GM21447 (cell line): ENCODE measurements around the gene GPR142.

ENCODE experiments used
- ATAC-seq: cut with Tn5 transposase; IDR thresholded peaks from one replicate; pipeline ENCODE4 v1.9.1; 2021; ENCODE audit not compliant: unreplicated experiment

GPR142 gene

DNA sequence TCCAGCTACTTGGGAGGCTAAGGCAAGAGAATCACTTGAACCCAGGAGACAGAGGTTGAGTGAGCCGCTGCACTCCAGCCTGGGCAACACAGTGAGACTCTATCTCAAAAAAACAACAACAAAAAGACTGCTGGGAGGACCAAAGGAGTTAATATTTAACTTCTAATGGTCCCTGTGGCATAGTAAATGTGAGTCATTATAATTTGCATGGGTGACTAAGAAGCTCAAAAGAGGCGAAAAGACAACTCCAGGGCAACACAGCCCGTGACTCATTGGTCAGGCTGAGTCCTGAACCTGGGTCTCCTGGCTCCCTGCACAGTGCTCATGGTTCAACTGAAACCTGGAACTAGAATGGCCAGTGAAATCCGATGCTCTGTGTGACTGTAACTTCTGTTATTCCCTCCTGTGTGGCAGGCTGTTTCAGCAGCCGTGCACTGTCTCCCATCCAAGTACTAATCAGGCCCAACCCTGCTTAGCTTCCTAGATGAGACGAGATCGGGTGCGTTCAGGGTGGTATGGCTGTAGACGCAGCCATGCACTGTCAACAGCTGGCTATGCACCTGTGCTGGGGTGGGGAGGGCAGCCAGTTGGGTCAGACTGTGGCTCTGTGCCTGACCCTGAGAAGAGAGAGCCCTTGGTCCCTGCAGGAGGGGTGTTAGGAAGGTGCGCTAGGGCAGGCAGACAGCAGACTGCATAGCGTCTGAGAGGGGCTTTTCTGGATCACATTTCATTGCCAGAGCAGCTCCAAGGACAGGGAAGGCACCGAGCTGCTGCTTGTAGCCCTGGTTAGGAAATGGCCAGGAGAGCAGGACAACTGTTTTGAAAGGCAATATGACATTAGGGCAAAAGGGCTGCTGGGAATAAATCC is 50.1 kb downstream of the GPR142 start:
- peak; percentile 91 for ATAC-seq

DNA sequence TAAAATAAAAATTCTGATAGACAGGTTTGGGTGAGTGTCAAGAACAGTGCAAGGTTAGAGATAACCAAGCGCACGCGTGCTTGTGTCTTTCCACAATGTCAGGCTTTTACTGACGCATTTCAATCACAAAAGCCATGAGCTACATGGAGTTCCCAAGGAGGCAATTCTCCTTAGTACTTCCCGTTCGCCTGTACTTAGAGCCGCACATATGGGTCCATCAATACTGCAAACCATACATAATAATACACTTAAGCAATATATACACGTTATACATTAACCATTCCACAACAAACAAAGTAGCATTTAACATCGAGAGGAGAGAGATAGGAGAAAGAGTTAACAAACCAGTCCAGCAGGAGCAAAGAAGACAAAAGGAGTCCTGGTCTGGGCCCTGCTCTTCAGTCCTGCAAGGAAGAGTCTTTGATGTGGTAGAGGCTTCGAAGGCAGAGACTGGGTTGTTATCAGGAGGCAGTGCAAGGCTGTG is 52.7 kb downstream of the GPR142 start:
- no peak for ATAC-seq
